HUES64 (cell line): ENCODE data around the gene EEF1G.
A peak's percentile ranks its signal among the peaks of the same experiment; 100 is the strongest.

Experiments used
- H3K27ac ChIP-seq: 2 replicates; pipeline ENCODE4 v1.7.0; 2013; ENCODE audit warnings: low read depth, low read length, inconsistent platforms
- H3K27me3 ChIP-seq: 2 replicates; pipeline ENCODE4 v1.6.1; 2013; ENCODE audit warnings: mild to moderate bottlenecking, low read length; ENCODE audit not compliant: insufficient read depth
- H3K36me3 ChIP-seq: 2 replicates; pipeline ENCODE4 v1.6.1; 2013; ENCODE audit warnings: mild to moderate bottlenecking, low read length; ENCODE audit not compliant: insufficient read depth
- H3K4me1 ChIP-seq: 2 replicates; pipeline ENCODE4 v1.6.1; 2013; ENCODE audit warnings: mild to moderate bottlenecking, low read length, moderate library complexity; ENCODE audit not compliant: insufficient read depth
- H3K4me3 ChIP-seq: 2 replicates; pipeline ENCODE4 v1.5.1; 2013; ENCODE audit warnings: mild to moderate bottlenecking, low read length, moderate library complexity
- H3K9ac ChIP-seq: 2 replicates; pipeline ENCODE4 v1.6.1; 2013; ENCODE audit warnings: mild to moderate bottlenecking, low read depth, low read length
- H3K9me3 ChIP-seq: 2 replicates; pipeline ENCODE4 v1.6.1; 2013; ENCODE audit warnings: low read depth, low read length; ENCODE audit not compliant: insufficient read depth
- WGBS: fragments of 150-250, 120-280 bp; methylation state at CpG from one replicate; pipeline ENCODE4 v1.1.7; 2013; ENCODE audit warnings: missing lambda C conversion rate; 5-methylcytosine and 5-hydroxymethylcytosine counted together

EEF1G gene

DNA sequence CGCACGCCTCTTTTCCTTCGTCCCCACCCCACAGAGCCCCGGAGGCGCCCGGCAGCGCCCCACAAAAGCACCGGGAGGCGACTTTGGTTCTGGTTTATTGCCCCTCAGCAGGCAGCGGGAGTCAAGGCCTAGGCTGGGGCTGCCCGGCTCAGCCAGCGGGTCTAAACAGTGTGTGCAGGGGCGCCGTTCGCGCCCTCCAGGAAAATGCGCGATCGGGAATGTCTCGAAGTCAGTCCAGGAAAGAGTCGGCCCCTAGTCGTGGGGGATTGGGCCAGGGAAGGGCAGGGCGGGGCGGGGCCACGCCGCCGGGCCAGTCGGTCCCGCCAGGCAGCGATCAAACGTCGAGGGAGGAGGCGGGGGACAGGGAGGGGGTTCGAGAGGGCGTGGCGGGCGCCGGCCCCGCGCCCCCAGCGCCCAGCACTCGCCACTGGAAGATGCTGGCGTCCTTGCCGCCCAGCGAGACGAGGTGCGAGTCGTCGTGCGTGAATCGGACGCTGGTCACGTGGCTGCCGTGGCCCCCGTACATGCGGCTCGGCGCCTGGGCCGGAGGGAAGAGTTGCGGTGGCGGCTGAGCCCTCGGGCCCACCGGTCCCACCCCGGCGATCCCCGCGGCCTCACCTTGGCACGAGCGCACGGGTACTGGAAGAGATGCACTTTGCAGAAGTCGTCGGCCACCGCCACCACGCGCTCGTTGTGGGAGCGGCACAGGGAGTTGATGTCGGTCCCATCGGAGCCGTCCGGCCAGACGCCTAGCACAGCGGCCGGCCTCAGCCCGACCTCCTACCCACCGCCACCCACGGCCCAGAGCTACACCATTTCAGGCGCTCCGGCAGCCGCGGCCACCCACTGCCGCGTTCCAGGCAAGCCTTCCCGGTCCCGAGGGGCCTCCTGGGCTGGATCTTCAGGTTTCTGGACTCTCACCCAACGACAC lies 28.7 kb upstream of the EEF1G start:
- no peaks in the 10 kb centered on the region for H3K9me3 ChIP-seq
- H3K27ac ChIP-seq: peak overlapping the region; percentile 92
- H3K4me3 ChIP-seq: peak overlapping the region; percentile 88
- H3K4me1 ChIP-seq: peaks cover 29% of the 10 kb centered on the region
- H3K36me3 ChIP-seq: peaks cover 25% of the 10 kb centered on the region
- peaks cover 25% of the 10 kb centered on the region for H3K27me3 ChIP-seq
- WGBS: 3% methylated on average over 96 of the region's 96 CpGs
- peak overlapping the region; percentile 77 for H3K9ac ChIP-seq

DNA sequence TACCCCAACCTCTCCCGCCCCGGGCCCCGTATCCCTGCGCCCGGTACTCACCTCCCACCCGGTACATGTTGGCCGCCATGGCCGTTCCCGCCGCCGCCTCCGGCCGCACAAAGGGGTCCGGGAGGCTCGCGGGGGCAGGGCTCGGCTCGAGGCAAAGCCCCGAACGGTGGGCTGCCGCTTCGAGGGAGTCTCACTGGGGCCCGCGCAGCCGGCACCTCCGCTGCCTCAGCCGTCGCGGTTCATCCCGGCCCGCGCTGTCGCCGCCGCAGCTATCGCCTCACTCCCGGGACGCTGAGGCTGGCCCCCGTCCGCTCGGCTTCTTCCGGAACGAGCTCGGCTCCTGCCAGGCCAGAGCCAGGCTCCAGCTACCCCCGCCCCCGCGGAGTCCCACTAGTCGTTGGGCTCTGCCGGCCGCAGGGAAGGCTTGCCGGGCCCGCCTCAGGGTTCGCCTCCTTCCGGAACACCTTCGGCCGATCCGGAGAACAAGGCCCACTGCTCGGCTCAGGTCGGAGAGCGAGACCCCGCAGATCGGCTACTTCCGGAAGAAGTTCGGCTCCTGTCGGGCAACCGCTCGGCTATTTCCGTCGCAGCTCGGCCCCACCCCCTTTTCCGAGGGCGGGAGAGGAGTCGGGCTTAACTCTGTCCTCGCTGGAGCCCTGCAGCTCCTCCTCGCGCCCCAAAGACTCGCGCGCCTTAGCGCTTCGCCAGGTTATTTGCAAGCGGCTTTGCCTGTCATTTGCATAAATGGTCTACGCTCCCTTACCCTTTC lies 27.9 kb upstream of the EEF1G start, which contains the start of gene MTA2:
TSS of gene MTA2 (minus strand) at position 494 of the 769 bp plus-strand sequence. CDS start at position 79, 415 bp downstream.
- peak within 1 kb of the TSS; percentile 88 for H3K4me3 ChIP-seq
- peak within 1 kb of the TSS; percentile 94 for H3K27ac ChIP-seq
- peaks cover 31% of the 10 kb centered on the region for H3K36me3 ChIP-seq

DNA sequence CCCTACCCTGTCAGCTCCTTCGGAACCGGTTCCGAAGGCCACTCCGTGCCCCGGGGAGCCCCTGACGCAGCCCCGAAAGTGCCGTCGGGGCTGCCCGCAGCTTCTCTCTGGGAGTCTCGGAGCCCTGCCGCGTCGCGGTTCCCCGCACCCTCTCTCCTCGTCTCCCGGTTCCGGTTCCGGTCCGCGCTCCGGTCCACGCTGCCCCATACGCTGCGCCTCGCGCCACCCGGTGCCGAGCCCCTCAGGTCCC lies 27.4 kb upstream of the EEF1G start:
- peaks cover 24% of the 10 kb centered on the region for H3K4me1 ChIP-seq
- H3K9ac ChIP-seq: peak overlapping the region; percentile 96
- peak overlapping the region; percentile 94 for H3K27ac ChIP-seq
- WGBS: under 1% methylated on average over 30 of the region's 30 CpGs
- peaks cover 25% of the 10 kb centered on the region for H3K27me3 ChIP-seq
- peak overlapping the region; percentile 88 for H3K4me3 ChIP-seq
- H3K9me3 ChIP-seq: no peaks in the 10 kb centered on the region
- peaks cover 36% of the 10 kb centered on the region for H3K36me3 ChIP-seq

More for the DNA sequence above, 27.9 kb upstream of the EEF1G start, which contains the start of gene MTA2:
- Histone ChIP-seq H3K27me3 (peaks cover 25% of the 10 kb centered on the region), H3K9ac (peak within 1 kb of the TSS; percentile 96), H3K4me1 (peaks cover 24% of the 10 kb centered on the region), H3K9me3 (no peaks in the 10 kb centered on the region)
- under 1% methylated on average over 83 of the region's 83 CpGs for WGBS

GRCh38 chr11:62600367-62601121 lies 26.9 kb upstream of the EEF1G start:
- Histone ChIP-seq H3K4me1 (peaks cover 24% of the 10 kb centered on the region), H3K27ac (peak overlapping the region; percentile 94), H3K9ac (peak overlapping the region; percentile 96), H3K27me3 (peaks cover 25% of the 10 kb centered on the region), H3K36me3 (peaks cover 41% of the 10 kb centered on the region), H3K4me3 (peak overlapping the region; percentile 88), H3K9me3 (no peaks in the 10 kb centered on the region)
- WGBS: under 1% methylated on average over 25 of the region's 26 CpGs

DNA sequence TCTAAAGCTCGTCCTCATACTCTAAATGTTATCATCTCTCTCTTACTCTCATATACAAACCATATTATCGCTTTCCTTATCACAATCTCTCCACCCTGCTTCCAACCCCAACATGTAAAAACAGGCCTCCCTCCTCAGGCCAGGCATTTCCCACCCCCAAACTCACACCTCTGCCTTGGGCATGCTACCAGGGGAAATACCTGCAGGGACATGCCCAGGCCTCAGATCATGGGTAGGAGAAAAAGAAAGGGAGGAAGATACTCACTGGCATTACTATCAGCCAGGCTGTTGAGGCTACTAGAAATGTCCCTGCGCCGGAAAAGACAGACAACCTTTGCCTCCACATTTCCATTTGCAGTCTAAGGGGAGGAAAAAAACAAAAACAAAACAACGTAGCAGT lies 26.2 kb upstream of the EEF1G start:
- H3K9me3 ChIP-seq: no peaks in the 10 kb centered on the region
- H3K4me3 ChIP-seq: peak overlapping the region; percentile 88
- WGBS: 68% methylated on average over 5 of the region's 5 CpGs
- peaks cover 23% of the 10 kb centered on the region for H3K4me1 ChIP-seq
- H3K36me3 ChIP-seq: peaks cover 48% of the 10 kb centered on the region
- peaks cover 25% of the 10 kb centered on the region for H3K27me3 ChIP-seq
- no peak overlapping the region for H3K27ac ChIP-seq
- peak overlapping the region; percentile 96 for H3K9ac ChIP-seq

- WGBS: 62% methylated on average over 7 of the region's 7 CpGs
- H3K4me3 ChIP-seq: peak overlapping the region; percentile 88
- H3K9ac ChIP-seq: no peak overlapping the region
- H3K4me1 ChIP-seq: peaks cover 21% of the 10 kb centered on the region
- no peak overlapping the region for H3K27ac ChIP-seq
- peaks cover 24% of the 10 kb centered on the region for H3K27me3 ChIP-seq
- H3K9me3 ChIP-seq: no peaks in the 10 kb centered on the region
- peaks cover 55% of the 10 kb centered on the region for H3K36me3 ChIP-seq
Measured at GRCh38 chr11:62599069-62599696, 25.5 kb upstream of the EEF1G start.

DNA sequence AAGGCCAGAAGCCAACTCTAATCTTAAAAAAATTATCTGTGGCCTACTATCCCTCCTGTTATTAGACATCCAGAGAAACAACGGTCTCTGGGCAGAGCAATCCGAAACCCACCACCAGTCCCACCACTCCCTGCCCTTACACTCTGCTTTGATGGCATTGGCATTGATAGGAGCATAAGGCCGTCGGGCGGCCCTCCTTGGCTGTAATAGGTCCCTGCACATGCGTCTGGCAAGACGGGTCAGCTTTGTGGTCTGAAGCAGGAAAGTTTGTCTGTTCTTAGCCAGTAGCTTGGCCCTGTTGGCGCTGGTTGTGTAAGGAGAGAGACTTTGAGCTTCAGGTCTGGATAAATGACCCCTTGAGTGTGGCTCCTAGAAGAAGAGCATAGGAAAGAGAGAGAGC lies 21.4 kb upstream of the EEF1G start:
- Histone ChIP-seq H3K9ac (no peak overlapping the region), H3K27ac (no peak overlapping the region), H3K27me3 (no peaks in the 10 kb centered on the region), H3K4me3 (no peak overlapping the region), H3K9me3 (no peaks in the 10 kb centered on the region), H3K36me3 (peaks cover 66% of the 10 kb centered on the region), H3K4me1 (peaks cover 24% of the 10 kb centered on the region)
- 95% methylated on average over 8 of the region's 8 CpGs for WGBS

DNA sequence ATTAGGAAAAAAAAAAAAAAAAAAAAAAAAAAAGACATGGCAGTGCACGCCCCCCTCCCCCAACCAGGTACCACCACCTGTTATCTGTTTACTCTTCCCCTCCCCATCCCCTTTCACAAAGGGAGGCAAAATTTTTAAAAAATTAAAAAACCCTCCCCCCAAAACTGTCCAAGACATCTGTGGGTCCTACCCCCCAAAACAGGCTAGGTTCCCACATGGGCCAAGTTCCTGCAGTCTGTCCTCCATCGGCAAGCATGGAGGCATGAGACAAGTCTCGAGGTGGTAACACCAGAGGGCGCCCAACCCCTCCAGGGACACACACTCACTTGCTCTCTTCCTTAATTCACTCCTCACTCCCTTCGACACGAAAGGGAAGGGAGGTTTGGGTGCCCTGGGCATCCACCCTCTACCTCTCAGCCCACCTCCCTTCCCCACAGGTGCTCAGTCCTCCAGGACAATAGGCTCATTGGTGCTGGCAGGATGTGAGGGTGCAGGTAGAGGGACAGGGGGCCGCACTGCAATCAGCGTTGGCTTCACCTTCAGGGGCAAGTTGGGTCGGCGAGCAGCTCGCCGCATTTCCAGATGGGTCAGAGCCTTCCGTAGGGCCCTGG lies 19.8 kb upstream of the EEF1G start:
- Histone ChIP-seq H3K4me3 (no peak overlapping the region), H3K9me3 (no peaks in the 10 kb centered on the region), H3K27me3 (no peaks in the 10 kb centered on the region), H3K9ac (no peak overlapping the region), H3K27ac (no peak overlapping the region; the same call in 1 of the 2 replicates), H3K36me3 (peaks cover 59% of the 10 kb centered on the region), H3K4me1 (peaks cover 11% of the 10 kb centered on the region)
- 72% methylated on average over 13 of the region's 13 CpGs for WGBS

GRCh38 chr11:62592989-62593421 lies 19.3 kb upstream of the EEF1G start:
- H3K27ac ChIP-seq: no peak overlapping the region
- H3K9ac ChIP-seq: no peak overlapping the region
- no peaks in the 10 kb centered on the region for H3K27me3 ChIP-seq
- H3K4me3 ChIP-seq: no peak overlapping the region
- peaks cover 10% of the 10 kb centered on the region; the same call in 1 of the 2 replicates for H3K4me1 ChIP-seq
- no peaks in the 10 kb centered on the region for H3K9me3 ChIP-seq
- peaks cover 59% of the 10 kb centered on the region for H3K36me3 ChIP-seq
- 93% methylated on average over 6 of the region's 8 CpGs for WGBS

- Histone ChIP-seq H3K9me3 (no peaks in the 10 kb centered on the region), H3K36me3 (peaks cover 59% of the 10 kb centered on the region), H3K27me3 (no peaks in the 10 kb centered on the region), H3K9ac (peak overlapping the region; percentile 81), H3K27ac (peak overlapping the region; percentile 82), H3K4me3 (peak overlapping the region; percentile 76), H3K4me1 (peaks cover 10% of the 10 kb centered on the region; the same call in 1 of the 2 replicates)
- 28% methylated on average over 16 of the region's 17 CpGs for WGBS
Measured at GRCh38 chr11:62592146-62592815, 18.6 kb upstream of the EEF1G start.
